ENCODE results near the gene FHAD1.
"Not testable (repeated sequence)": the region's sequence is repeated elsewhere in the genome, so short reads cannot be mapped to it uniquely, and the experiment has no call there.

The FHAD1 gene

GRCh38 chr1:15424146-15424667, 177.2 kb downstream of the FHAD1 start:
- peak; percentile 95 for DNase-seq

GRCh38 chr1:15424981-15425380, 178.0 kb downstream of the FHAD1 start:
- DNase-seq = no peak

- DNase-seq = no peak
Measured at GRCh38 chr1:15425521-15425920, 178.5 kb downstream of the FHAD1 start.

- no peak for DNase-seq
Measured at GRCh38 chr1:15425958-15426357, 178.9 kb downstream of the FHAD1 start.

GRCh38 chr1:15426492-15427279, 179.7 kb downstream of the FHAD1 start:
- DNase-seq = peak; percentile 36

- DNase-seq = no peak
Measured at GRCh38 chr1:15427280-15427666, 180.2 kb downstream of the FHAD1 start.

GRCh38 chr1:15428252-15428651, 181.2 kb downstream of the FHAD1 start:
- not testable (repeated sequence) for DNase-seq

- DNase-seq = no peak
Measured at GRCh38 chr1:15428815-15429435, 181.9 kb downstream of the FHAD1 start.

- no peak for DNase-seq
Measured at GRCh38 chr1:15429701-15430149, 182.7 kb downstream of the FHAD1 start.

- DNase-seq = peak; percentile 67
Measured at GRCh38 chr1:15430787-15431570, 184.0 kb downstream of the FHAD1 start.

GRCh38 chr1:15431571-15431948, 184.5 kb downstream of the FHAD1 start:
- DNase-seq = no peak

- no peak for DNase-seq
Measured at GRCh38 chr1:15432324-15432723, 185.3 kb downstream of the FHAD1 start.

- no peak for DNase-seq
Measured at GRCh38 chr1:15433471-15433870, 186.4 kb downstream of the FHAD1 start.

GRCh38 chr1:15434739-15435138, 187.7 kb downstream of the FHAD1 start:
- peak; percentile 83 for DNase-seq

- DNase-seq = no peak
Measured at GRCh38 chr1:15435239-15436077, 188.4 kb downstream of the FHAD1 start.

- no peak for DNase-seq
Measured at GRCh38 chr1:15436881-15437442, 189.9 kb downstream of the FHAD1 start.

- DNase-seq = no peak
Measured at GRCh38 chr1:15439325-15439724, 192.3 kb downstream of the FHAD1 start.

GRCh38 chr1:15440357-15440756, 193.3 kb downstream of the FHAD1 start:
- DNase-seq = no peak

- DNase-seq = no peak
Measured at GRCh38 chr1:15441247-15441646, 194.2 kb downstream of the FHAD1 start.

GRCh38 chr1:15442119-15442518, 195.1 kb downstream of the FHAD1 start:
- no peak for DNase-seq

- DNase-seq = no peak
Measured at GRCh38 chr1:15442759-15443158, 195.7 kb downstream of the FHAD1 start.

- DNase-seq = no peak
Measured at GRCh38 chr1:15443281-15443680, 196.3 kb downstream of the FHAD1 start.
